ENCODE results near the gene OR2A42.
"Not testable (repeated sequence)": the region's sequence is repeated elsewhere in the genome, so short reads cannot be mapped to it uniquely, and the experiment has no call there.

The OR2A42 gene

GRCh38 chr7:144226866-144227265 lies 12.5 kb downstream of the OR2A42 start:
- in situ Hi-C loops (cut with MboI; ENCODE audit: low sequenced_read_pairs) = not testable (repeated sequence)

- in situ Hi-C loops (cut with MboI; ENCODE audit: low sequenced_read_pairs) = not testable (repeated sequence)
These were observed 15.7 kb downstream of the OR2A42 start for GRCh38 chr7:144223675-144224074.

GRCh38 chr7:144220531-144220930 lies 18.9 kb downstream of the OR2A42 start:
- in situ Hi-C loops (cut with MboI; ENCODE audit: low sequenced_read_pairs) = not testable (repeated sequence)

- in situ Hi-C loops (cut with MboI; ENCODE audit: low sequenced_read_pairs) = not testable (repeated sequence)
These were observed 20.3 kb downstream of the OR2A42 start for GRCh38 chr7:144219149-144219548.

GRCh38 chr7:144218581-144218980 lies 20.8 kb downstream of the OR2A42 start:
- in situ Hi-C loops (cut with MboI; ENCODE audit: low sequenced_read_pairs) = not testable (repeated sequence)

- in situ Hi-C loops (cut with MboI; ENCODE audit: low sequenced_read_pairs) = not testable (repeated sequence)
These were observed 22.2 kb downstream of the OR2A42 start for GRCh38 chr7:144217200-144217599.

GRCh38 chr7:144205306-144205705 lies 34.1 kb downstream of the OR2A42 start:
- in situ Hi-C loops (cut with MboI; ENCODE audit: low sequenced_read_pairs) = not testable (repeated sequence)

GRCh38 chr7:144203086-144203485 lies 36.3 kb downstream of the OR2A42 start:
- in situ Hi-C loops (cut with MboI; ENCODE audit: low sequenced_read_pairs) = not testable (repeated sequence)

GRCh38 chr7:144201978-144202377 lies 37.4 kb downstream of the OR2A42 start:
- in situ Hi-C loops (cut with MboI; ENCODE audit: low sequenced_read_pairs) = not testable (repeated sequence)

- in situ Hi-C loops (cut with MboI; ENCODE audit: low sequenced_read_pairs) = not testable (repeated sequence)
These were observed 40.5 kb downstream of the OR2A42 start for GRCh38 chr7:144198934-144199333.

GRCh38 chr7:144195212-144195872 lies 44.1 kb downstream of the OR2A42 start, which contains the start of gene ARHGEF35:
Gene ARHGEF35, minus strand, starts transcription at chr7:144195833. Its CDS starts 7,450 bp downstream, at chr7:144188383.
- in situ Hi-C loops (cut with MboI; ENCODE audit: low sequenced_read_pairs) = not testable (repeated sequence)

GRCh38 chr7:144194453-144194852 lies 45.0 kb downstream of the OR2A42 start:
- in situ Hi-C loops (cut with MboI; ENCODE audit: low sequenced_read_pairs) = not testable (repeated sequence)

GRCh38 chr7:144193782-144194181 lies 45.6 kb downstream of the OR2A42 start:
- in situ Hi-C loops (cut with MboI; ENCODE audit: low sequenced_read_pairs) = not testable (repeated sequence)

GRCh38 chr7:144188578-144189171 lies 50.7 kb downstream of the OR2A42 start:
- in situ Hi-C loops (cut with MboI; ENCODE audit: low sequenced_read_pairs) = not testable (repeated sequence)

- in situ Hi-C loops (cut with MboI; ENCODE audit: low sequenced_read_pairs) = not testable (repeated sequence)
These were observed 51.6 kb downstream of the OR2A42 start for GRCh38 chr7:144187848-144188247.

GRCh38 chr7:144183166-144183565 lies 56.2 kb downstream of the OR2A42 start, which contains the start of gene CTAGE4:
Gene CTAGE4, plus strand, starts transcription at chr7:144183466. Its CDS starts 38 bp downstream, at chr7:144183504.
- in situ Hi-C loops (cut with MboI; ENCODE audit: low sequenced_read_pairs) = not testable (repeated sequence)

GRCh38 chr7:144179165-144179479 lies 60.3 kb downstream of the OR2A42 start:
- in situ Hi-C loops (cut with MboI; ENCODE audit: low sequenced_read_pairs) = not testable (repeated sequence)

- in situ Hi-C loops (cut with MboI; ENCODE audit: low sequenced_read_pairs) = not testable (repeated sequence)
These were observed 60.8 kb downstream of the OR2A42 start for GRCh38 chr7:144178380-144179164.
